Mammary epithelial cell (primary cell): Measurements from ENCODE around the gene PDZK1.
"Not testable (repeated sequence)": the region's sequence is repeated elsewhere in the genome, so short reads cannot be mapped to it uniquely, and the experiment has no call there.

Experiments used
- EZH2 ChIP-seq: IDR thresholded peaks from 2 replicates; pipeline ENCODE4 v1.6.1; 2012; ENCODE audit warnings: low read length, inconsistent platforms, borderline replicate concordance
- TF ChIP-seq, protein P1 (sequence below), 2 donors: IDR thresholded peaks in 1 of 2; conservative IDR thresholded peaks in 1 of 2; 2 replicates each; pipeline ENCODE4 v1.5.1; 2011 to 2012; ENCODE audit warnings: inconsistent platforms in 2 of 2, low read length in 2 of 2, mild to moderate bottlenecking in 2 of 2, control low read depth in 1 of 2, low read depth in 1 of 2; ENCODE audit not compliant: insufficient read depth in 1 of 2; ENCODE audit errors: extremely low read depth in 1 of 2

DNA sequence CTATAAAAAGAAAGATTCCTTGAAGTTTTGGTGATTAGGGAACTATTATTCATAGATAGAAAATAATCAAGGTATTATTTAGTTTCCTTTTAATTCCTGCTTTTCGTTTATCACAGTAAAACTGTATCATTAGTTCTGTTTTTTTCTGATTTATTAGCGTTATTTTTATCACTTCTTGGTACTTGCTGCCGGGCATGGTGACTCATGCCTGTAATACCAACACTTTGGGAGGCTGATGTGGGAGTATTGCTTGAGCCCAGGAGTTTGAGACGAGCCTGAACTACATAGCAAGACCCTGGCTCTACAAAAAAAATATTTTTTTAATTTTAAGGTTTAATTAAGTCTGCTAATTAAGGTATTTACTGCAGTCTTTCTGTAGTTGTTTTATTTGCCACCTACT, 42.2 kb downstream of the PDZK1 start:
- not testable (repeated sequence) for TF ChIP-seq EZH2
- TF ChIP-seq, protein P1, sequence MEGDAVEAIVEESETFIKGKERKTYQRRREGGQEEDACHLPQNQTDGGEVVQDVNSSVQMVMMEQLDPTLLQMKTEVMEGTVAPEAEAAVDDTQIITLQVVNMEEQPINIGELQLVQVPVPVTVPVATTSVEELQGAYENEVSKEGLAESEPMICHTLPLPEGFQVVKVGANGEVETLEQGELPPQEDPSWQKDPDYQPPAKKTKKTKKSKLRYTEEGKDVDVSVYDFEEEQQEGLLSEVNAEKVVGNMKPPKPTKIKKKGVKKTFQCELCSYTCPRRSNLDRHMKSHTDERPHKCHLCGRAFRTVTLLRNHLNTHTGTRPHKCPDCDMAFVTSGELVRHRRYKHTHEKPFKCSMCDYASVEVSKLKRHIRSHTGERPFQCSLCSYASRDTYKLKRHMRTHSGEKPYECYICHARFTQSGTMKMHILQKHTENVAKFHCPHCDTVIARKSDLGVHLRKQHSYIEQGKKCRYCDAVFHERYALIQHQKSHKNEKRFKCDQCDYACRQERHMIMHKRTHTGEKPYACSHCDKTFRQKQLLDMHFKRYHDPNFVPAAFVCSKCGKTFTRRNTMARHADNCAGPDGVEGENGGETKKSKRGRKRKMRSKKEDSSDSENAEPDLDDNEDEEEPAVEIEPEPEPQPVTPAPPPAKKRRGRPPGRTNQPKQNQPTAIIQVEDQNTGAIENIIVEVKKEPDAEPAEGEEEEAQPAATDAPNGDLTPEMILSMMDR (conservative IDR thresholded peaks at IDR 0.05 in 1 of 2, IDR thresholded peaks at IDR 0.05 in 1 of 2; ENCODE audit: extremely low read depth in 1 of 2, insufficient read depth in 1 of 2, low read depth in 1 of 2, low read length in 2 of 2), result not testable (repeated sequence)
